ENCODE measurements around the gene MYL11.
A peak's percentile ranks its signal among the peaks of the same experiment; 100 is the strongest.

MYL11 gene

DNA sequence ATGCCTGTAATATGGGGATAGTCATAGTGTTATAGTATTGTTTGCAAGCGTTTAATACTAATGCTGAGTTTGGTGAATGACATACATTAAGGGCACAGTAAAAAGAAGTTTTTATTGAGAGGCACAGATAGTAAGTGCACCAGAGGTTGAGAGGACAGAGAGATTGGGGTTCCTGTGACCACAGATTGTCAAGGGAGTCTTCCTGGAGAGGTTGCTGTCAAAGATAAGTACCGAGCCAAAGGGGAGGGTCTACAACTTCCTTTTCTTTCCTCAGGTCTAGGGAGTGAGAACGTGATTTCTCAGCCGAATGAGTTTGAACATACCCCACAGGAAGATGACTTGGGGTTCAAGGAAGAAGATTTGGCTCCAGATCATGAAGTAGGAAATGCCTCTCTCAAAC, 22.5 kb downstream of the MYL11 start:
- no peak for DNase-seq

DNA sequence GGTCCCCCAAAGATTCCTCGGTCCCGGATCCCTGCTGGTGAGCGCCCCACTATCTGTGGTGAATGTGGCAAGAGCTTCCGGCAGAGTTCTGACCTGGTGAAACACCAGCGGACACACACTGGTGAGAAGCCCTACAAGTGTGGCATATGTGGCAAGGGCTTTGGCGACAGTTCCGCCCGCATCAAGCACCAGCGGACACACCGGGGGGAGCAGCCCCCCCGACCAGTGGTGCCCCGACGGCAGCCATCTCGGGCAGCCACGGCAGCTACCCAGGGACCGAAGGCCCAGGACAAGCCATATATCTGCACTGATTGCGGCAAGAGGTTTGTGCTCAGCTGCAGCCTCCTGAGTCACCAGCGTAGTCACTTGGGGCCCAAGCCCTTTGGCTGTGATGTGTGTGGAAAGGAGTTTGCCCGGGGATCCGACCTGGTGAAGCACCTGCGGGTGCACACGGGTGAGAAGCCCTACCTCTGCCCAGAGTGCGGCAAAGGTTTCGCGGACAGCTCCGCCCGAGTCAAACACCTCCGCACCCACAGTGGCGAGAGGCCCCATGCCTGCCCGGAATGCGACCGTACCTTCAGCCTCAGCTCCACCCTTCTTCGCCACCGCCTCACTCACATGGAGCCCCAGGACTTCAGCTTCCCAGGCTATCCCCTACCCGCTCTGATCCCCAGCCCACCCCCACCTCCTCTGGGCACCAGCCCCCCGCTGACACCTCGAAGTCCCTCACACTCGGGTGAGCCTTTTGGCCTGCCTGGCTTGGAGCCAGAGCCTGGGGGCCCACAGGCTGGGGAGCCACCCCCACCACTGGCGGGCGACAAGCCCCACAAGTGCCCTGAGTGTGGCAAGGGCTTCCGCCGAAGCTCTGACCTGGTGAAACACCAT, 23.4 kb downstream of the MYL11 start:
- DNase-seq: no peak

DNA sequence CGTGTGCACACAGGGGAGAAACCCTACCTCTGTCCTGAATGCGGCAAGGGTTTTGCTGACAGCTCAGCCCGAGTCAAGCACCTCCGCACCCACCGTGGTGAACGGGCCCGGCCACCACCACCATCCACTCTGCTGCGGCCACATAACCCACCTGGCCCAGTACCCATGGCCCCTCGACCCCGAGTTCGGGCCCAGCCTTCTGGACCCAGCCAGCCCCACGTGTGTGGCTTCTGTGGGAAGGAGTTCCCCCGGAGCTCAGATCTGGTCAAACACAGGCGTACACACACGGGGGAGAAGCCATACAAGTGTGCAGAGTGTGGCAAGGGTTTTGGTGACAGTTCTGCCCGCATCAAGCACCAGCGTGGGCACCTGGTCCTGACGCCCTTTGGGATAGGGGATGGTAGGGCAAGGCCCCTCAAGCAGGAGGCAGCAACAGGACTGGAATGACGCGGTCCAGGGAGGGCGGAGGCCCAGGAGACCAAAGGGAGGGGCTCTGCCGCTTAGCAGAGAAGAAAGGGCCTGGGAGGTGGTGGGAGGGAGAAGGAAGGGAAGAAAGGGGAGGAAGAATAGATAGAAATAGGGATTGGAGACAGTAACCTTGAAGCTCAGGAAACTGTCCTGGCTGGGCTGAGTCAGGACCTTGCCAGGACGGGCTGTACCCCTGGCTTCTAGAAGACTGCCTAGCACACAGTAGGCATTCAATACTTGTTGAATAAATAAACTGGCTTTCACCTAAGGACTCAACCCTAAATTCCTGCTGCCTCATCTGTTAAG, 24.2 kb downstream of the MYL11 start:
- no peak for DNase-seq

DNA sequence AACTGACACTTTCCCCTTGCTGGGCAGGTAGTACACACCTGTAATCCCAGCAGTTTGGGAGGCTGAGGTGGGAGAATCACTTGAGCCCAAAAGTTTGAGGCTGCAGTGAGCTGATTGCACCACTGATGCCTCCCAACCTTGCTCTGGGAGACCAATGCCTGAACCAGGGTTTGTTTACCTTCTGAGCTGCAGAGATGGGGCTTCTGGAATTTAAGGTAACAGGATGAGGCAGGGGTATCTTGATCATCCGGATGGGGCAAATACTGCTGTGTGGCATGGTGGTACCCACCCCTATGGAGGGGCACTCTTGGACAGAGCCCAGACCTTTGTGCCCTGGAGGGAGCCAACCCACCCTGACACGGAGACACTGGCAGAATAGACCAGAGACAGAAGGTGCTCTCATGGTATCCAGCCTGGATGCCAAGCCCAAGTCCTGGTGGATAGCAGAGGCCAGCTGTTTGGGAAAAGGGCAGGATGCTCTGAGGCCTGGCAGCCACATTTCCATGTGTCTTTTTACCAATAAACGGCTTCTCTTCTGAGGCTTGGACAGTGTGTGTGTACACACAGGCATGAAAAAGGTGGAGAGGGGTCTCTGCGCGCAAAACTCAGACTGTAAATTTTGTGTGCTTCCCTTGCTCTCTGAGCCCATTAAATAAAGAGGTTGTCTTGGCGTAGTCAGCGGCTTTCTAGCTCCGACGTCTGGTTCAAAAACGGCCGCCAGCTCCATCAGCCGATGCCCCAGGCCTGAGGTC, 25.0 kb downstream of the MYL11 start:
- no peak for DNase-seq

DNA sequence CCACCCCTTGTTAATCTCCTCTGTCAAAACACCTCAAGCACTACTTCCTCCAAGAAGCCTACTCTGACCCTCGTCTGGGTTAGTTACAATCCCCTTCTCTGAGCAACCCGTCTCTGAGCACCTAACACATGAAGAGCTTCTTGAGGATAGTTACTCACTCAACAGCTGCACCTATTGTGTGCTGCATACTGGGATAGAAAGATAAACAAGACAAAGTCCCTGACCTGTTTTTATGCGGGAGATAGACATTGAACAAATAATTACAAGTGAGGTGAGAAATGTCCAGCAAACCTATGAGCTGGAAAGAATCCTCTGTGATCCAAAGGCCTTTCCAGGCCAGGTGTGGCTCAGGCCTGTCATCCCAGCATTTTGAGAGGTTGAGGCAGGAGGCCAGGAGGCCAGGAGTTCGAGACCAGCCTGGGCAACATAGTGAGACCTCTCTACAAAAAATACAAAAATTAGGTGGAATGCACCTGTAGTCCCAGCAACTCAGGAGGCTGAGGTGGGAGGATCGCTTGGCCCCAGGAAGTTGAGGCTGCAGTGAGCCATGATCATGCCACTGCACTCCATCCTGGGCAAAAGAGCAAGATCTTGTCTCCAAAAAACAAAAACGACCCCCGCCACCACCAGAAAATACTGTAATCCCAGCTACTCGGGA, 27.3 kb downstream of the MYL11 start:
- DNase-seq: no peak

DNA sequence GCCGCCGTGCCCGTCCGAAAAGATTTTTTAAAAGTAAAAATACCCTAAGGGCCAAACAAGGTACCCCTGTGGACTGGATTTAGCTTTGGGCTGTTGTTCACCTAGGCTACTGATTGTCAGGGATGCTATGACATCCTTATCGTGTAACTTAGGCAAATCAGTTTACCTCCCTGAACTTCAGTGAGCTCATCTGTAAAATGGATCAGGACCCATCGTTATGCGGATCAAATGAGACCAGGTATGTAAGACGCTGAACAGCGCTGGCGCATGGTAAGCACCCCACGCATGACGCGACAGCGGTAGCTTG, 32.1 kb downstream of the MYL11 start:
- DNase-seq: no peak

DNA sequence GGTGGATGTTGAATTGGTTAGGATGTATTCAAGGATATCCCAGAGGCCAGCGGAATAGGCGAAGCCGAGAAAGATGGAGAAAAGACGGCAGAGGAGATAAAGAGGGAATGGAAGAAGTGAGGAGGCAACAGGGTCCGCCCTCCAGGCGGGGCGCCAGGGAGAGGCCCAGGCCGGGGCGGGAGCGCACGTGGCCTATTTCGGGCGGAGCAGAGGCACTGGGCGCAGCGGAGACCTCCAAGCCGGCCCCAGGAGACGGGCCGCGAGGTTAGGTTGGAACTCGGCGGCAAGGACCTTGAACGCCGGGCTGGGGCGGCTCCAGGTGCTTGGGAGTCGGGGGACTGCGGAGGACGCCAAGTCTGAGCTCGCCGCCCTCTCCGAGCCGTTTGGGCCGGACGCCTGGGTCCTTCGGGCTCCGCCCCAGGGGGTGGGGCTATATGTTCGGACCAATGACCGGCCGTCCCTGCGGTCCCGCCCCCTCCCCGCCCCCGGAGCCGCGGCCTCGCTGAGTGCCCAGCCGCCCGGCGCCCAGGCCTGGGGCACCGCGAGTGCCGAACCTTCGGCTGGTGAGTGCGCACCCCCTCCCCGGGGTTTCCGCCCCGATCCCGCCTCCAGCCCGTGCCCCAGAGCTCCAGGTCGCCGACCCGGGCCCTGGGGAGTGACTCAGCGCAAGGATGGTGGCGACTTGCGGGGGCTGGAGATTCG, 32.7 kb downstream of the MYL11 start, which contains the start of gene ZNF771:
TSS of gene ZNF771 (plus strand) at position 505 of the 702 bp plus-strand sequence. CDS start 448 bp downstream, outside the sequence.
- DNase-seq: peak; percentile 72 to 75

DNA sequence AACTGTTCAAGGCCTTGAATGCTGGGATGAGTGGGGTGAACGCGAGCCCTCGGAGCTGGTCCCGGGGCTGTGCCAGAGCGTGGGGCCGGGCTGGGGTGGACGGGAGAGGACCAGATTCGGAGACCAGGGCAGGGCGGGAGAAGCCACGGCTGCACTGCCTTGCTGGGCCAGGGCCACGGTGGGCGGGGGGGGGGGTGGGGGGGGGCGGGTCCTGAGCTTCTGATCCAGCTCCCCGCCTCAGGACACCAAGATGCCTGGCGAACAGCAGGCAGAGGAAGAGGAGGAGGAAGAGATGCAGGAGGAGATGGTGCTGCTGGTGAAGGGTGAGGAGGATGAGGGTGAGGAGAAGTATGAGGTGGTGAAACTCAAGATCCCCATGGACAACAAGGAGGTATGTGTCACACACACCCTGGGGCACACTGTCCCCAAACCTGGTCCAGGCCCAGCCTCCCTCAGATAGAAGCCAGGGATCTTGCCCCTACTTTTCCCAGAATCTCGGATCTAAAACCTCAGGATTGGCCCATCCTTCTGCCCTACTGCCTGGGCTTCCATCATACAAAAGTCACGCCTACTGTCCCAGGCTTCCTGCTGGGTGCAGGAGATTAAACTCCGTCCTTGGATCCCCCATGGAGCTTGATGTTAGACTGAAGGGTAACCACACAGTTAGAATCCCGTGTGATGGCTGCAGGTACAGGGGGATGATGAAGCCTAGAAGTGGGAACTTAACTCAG, 33.4 kb downstream of the MYL11 start:
- DNase-seq: no peak

DNA sequence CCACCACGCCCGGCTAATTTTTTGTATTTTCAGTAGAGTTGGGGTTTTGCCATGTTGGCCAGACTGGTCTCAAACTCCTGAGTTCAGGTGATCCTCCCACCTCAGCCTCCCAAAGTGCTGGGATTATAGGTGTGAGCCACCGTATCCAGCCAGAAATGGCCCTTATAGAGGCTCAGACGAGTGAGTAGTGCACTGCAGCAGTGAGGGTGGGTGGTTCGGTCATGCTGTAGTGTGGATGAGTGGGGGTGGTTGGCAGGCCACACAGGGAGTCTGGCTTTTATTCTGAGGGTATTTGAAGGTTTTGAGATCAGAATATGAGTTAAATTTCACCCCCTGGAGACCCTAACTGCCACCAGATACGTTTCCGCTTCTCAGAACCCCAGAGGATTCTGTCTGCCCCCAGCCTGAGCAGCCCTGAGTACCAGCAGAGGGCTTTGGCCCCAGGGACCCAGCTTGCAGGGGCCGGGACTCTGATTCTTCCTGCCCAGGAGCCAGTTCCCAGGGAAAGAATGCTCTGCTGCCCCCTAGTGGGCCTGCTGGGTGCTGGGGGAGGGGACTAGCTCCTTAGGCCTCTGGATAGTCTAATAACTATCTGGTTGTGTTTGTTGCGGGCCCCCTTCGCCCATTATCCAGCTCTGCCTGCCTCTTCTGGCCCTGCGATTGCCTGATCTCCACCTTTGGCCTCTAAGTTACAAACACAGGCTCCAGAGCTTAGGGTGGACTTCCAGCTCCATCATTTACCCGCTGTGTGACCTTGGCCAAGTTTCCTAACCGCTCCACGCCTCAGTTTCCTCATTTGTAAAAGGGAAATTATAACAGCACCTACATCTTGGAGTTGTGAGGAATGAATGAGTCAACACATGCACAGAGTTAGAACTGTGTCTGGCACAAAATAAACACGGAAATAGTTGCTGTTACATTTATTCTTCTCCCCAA, 34.8 kb downstream of the MYL11 start:
- DNase-seq: peak; percentile 81 to 82

DNA sequence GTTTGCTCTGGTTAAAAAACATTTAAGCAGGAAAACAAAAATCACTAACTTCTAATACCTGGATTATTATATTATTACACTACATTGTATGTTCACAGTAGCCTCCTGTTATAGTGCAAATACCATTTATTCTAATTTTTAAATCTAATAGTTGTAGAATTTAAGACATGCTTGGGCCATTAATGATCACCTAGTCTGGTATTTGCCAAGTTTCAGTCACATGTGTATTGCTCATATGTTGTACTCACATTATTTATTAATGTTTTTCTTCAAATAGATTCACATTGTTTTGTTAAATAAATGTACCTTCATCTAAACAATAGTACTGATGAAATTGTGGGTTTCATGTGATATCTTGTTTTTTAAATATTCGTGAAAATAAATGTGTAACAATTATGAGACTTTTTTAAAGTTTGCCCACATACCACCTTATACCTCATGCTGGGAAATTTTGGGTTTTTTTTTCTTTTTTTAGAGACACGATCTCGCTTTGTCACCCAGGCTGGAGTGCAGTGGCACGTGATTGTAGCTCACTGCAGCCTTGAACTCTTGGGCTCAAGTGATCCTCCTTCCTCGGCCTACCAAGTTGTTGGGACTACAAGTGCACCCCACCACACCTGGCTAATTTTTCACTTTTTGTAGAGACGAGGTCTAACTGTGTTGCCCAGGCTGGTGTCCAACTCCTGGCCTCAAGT, 38.7 kb downstream of the MYL11 start:
- DNase-seq: no peak

DNA sequence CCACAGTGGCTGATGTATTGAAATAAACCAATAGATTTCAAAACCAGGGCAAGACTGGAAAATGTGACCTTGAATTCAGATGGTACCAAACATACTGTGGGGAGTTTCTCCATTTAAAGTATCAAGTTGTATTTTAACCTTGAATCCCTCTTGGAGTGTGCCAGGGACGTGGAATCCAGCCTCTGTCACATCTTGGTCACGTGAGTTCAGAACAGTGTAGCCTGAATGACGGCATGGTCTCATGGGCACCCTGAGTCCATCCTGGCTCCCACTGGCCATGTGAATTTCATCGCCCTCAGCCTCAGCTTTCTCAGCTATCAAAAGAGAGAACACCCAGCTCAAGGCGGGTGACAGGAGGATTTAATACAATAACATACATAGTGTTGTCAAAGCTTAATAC, 39.6 kb downstream of the MYL11 start:
- no peak for DNase-seq

DNA sequence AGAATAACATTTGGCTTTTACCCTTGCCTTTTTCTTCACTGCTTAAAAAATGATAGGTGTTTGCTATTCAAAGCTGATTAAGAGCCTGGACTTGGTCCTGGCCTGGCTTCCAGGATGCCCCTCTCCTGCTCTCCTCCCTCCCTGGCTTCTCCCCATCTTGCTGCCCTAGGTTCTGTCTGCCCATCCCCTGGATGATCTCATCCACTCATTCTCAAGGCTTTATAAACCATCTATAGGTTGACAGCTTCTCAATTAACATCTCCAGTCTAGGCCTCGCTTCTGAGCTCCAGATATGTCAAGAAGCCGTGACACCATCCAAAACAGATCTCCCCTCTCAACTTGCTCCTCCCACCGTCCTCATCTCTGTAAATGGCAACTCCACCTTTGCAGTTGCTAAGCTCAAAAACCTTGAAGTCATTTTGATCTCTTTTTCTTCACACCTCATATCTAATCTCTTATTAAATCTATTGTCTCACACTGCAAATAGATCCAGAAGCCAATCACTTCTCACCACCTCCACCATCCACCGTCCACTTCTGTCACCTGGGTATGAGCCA, 41.5 kb downstream of the MYL11 start:
- DNase-seq: no peak

DNA sequence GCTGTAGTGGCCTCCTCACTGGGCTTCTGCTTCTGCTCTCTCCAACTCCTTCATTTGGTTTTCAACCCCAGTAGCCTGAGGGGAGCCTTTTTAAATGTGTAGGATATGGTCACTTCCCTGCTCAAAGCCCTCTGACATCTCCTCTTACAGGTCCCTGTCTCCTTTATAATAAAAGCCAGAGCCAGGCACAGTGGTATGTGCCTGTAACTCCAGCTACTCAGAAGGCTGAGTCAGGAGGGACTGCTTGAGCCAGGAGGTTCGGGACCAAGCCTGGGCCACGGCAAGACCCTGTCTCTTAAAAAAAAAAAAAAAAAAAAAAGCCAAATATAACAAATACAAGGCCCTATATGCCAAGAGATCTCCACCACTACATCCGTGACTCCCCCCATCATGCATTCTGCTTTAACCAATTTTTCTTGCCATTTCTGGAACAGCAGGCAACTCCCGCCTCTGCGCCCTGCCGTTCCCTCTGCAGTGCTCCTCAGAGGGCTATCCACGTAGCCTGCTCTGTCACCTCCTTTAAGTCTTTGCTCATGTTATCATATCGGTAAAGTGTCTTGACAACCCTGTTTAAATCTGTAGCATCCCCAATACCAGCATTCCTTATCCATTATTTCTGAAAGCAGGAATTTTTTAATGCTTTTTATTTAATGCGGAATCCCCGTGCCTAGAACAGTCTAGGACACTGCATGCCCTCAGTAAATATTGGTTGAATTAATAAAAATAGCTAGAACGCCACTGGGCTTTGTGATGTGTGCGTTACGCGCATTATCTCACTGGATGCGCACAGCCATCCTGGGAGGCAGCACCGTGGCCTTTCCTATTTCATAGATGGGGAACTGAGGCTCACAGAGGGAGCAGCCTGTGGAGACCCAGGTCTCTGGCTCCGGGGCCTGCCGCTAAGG, 42.3 kb downstream of the MYL11 start:
- no peak for DNase-seq

DNA sequence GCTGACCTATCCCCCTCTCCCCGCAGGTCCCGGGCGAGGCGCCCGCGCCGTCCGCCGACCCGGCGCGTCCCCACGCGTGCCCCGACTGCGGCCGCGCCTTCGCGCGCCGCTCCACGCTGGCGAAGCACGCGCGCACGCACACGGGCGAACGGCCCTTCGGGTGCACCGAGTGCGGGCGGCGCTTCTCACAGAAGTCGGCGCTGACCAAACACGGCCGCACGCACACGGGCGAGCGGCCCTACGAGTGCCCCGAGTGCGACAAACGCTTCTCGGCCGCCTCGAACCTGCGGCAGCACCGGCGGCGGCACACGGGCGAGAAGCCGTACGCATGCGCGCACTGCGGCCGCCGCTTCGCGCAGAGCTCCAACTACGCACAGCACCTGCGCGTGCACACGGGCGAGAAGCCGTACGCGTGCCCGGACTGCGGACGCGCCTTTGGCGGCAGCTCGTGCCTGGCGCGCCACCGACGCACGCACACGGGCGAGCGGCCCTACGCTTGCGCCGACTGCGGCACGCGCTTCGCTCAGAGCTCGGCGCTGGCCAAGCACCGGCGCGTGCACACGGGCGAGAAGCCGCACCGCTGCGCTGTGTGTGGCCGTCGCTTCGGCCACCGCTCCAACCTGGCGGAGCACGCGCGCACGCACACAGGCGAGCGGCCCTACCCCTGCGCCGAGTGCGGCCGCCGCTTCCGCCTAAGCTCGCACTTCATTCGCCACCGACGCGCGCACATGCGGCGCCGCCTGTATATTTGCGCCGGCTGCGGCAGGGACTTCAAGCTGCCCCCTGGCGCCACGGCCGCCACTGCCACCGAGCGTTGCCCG, 43.1 kb downstream of the MYL11 start:
- DNase-seq: peak; percentile 84 to 91

DNA sequence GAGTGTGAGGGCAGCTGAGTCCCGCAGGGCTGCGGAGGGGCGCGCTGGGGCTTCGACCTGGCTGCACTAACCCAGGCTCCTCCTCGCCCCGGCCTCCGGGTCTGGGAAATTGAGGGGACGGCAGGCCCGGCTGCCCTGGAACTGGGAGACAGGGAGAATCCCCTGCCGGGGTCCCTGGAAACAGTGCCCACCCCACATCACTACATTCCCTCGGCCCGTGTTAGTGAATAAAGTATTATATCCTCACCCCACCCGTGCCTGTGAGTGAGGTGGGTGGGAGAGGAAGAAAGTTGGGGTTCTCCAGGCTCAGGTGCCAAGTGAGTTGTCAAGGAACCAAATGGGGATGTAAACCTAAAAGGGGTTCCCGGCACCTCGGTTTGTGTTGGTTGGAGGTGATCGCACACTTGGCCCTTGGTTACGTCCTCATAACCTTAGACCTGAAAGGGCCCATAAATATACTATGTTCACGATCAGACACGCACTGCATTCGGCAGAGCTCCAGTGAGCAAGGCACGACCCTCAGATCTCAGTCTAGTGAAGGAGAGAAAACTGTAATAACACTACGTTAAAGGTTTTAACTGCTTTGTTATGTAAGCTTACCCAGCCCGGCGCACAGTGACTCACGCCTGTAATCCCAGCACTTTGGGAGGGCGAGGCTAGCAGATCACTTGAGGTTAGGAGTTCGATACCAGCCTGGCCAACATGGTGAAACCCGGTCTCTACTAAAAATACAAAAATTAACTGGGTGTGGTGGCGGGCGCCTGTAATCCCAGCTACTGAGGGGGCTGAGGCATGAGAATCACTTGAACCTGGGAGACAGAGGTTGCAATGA, 44.0 kb downstream of the MYL11 start:
- DNase-seq: no peak

DNA sequence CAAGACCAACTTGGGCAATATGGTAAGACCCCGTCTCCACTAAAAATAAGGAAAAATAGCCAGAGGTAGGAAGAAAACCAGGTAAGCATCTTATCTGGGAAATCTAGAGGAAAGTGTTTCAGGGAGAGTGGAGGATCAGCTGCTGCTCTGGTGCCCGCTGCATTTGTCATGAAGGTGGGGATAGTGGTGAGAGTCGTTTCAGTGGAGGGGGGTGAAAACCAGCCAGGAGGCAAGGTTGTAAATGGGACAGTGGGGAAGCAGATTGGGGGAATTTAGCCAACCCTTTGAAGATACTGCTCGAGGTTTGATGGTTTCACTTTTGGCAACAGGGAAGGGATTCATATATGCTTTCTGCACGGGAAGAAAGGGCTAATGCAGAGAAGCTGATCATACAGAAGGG, 46.4 kb downstream of the MYL11 start:
- no peak for DNase-seq
